Activated CD8-positive, alpha-beta T cell treated with anti-CD3 and anti-CD28 coated beads for 36 hours (primary cell): Measurements from ENCODE around the gene MYO9A. TPM values are rescaled to one million over a fixed set of nuclear protein-coding genes. Genes with fewer than 3 reads are reported as not detected.

Experiments used
- ATAC-seq: fragments of 200-7000 bp; cut with Tn5 transposase; one replicate; pipeline ENCODE4 v1.10.0; 2021; ENCODE audit warnings: mild to moderate bottlenecking, moderate library complexity
- CTCF ChIA-PET: fragments of 350-600 bp; sonication (Branson Sonifier 250); formaldehyde crosslinking; loops from one replicate; lab custom pipeline; 2021; ENCODE audit warnings: antibody characterized with exemption; lab: Charles Lee
- POLR2A ChIA-PET: fragments of 350-600 bp; sonication (Branson Sonifier 250); formaldehyde crosslinking; loops from one replicate; lab custom pipeline; 2021; ENCODE audit warnings: antibody characterized with exemption; lab: Charles Lee
- DNase-seq: peaks from one replicate; pipeline ENCODE4 v3.0.0-alpha.2; 2020
- H3K27ac Mint-ChIP-seq: one replicate; pipeline ENCODE4 v1.8.0; 2021; ENCODE audit warnings: mild to moderate bottlenecking, mixed read lengths
- H3K27me3 Mint-ChIP-seq: one replicate; pipeline ENCODE4 v1.8.0; 2021; ENCODE audit warnings: mixed read lengths
- H3K36me3 Mint-ChIP-seq: one replicate; pipeline ENCODE4 v1.8.0; 2021; ENCODE audit warnings: low read depth, mixed read lengths
- H3K4me1 Mint-ChIP-seq: one replicate; pipeline ENCODE4 v1.8.0; 2021; ENCODE audit warnings: low read depth, mixed read lengths
- H3K4me3 Mint-ChIP-seq: one replicate; pipeline ENCODE4 v1.8.0; 2021; ENCODE audit warnings: mild to moderate bottlenecking, moderate library complexity, mixed read lengths
- H3K9me3 Mint-ChIP-seq: one replicate; pipeline ENCODE4 v1.8.0; 2021; ENCODE audit warnings: mixed read lengths
- intact Hi-C: fragments of 100-400 bp; cut with micrococcal nuclease; formaldehyde crosslinking; loops from one replicate; pipeline ENCODE4 v1.10.0; 2022
- total RNA-seq, 2 experiments: library from RNA; stranded (reverse); gene quantifications; one replicate each; pipeline ENCODE4 v1.2.3, GENCODE V29; 2021
- TF ChIP-seq, protein P1 (sequence below): fragments of 200-600 bp; IDR thresholded peaks from one replicate; pipeline ENCODE4 v1.8.0; 2022; ENCODE audit warnings: antibody characterized with exemption, mild to moderate bottlenecking

The MYO9A gene
- total RNA-seq, 2 experiments from 2014 or later: 16.8 to 18.7 TPM

DNA sequence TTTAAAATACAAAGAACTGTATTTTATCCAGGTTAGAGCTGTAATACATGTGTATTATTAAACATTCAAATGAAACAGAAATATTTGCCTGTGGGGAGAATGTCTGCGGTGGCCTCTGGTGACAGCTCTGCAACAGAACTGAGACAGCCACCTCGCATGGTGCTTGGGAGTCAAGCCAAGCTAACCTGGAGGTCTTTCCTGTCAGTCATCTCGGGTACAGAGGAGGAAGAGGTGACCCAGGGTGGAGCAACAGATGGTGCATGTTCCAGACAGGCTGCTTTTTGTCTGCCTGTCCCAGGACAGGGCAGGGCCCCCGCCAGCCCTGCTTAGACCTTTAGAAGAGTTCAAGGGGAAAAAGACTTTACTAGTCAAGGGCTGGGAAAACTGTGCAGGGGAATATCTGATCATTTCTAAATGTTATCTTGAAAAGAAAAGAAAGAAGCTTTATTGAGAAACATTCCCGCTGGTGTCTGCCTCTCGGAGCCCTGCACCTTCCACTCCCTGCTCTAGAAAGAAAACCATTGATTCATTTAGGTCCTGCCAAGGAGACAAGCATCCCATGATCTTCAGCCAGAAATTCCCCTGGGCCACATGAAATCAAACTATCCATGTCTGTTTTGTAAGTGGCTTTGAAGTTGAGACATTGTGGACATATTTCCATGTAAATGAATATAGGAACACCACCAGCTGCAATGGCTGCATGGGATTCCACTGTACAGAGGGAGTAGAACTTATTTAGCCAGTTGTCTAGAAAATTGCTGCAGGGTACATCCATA is 313.1 kb downstream of the MYO9A start:
- Mint-ChIP-seq H3K36me3 (no peaks in the 10 kb centered on the region), H3K27me3 (peaks cover 17% of the 10 kb centered on the region), H3K4me1 (no peaks in the 10 kb centered on the region), H3K4me3 (no peak overlapping the region), H3K9me3 (no peaks in the 10 kb centered on the region), H3K27ac (no peak overlapping the region)
- intact Hi-C loops: no loop called here
- DNase-seq: no peak
- ChIA-PET CTCF (interaction anchor here (0.7 to 2.8 kb wide), 5 partner anchors 21 to 352 kb away, joined by 3 to 9 read pairs (median 3); no protein-coding TSS in a partner anchor), POLR2A (no interaction called here)
- TF ChIP-seq, protein P1, sequence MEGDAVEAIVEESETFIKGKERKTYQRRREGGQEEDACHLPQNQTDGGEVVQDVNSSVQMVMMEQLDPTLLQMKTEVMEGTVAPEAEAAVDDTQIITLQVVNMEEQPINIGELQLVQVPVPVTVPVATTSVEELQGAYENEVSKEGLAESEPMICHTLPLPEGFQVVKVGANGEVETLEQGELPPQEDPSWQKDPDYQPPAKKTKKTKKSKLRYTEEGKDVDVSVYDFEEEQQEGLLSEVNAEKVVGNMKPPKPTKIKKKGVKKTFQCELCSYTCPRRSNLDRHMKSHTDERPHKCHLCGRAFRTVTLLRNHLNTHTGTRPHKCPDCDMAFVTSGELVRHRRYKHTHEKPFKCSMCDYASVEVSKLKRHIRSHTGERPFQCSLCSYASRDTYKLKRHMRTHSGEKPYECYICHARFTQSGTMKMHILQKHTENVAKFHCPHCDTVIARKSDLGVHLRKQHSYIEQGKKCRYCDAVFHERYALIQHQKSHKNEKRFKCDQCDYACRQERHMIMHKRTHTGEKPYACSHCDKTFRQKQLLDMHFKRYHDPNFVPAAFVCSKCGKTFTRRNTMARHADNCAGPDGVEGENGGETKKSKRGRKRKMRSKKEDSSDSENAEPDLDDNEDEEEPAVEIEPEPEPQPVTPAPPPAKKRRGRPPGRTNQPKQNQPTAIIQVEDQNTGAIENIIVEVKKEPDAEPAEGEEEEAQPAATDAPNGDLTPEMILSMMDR: no peak
- no peak for ATAC-seq

DNA sequence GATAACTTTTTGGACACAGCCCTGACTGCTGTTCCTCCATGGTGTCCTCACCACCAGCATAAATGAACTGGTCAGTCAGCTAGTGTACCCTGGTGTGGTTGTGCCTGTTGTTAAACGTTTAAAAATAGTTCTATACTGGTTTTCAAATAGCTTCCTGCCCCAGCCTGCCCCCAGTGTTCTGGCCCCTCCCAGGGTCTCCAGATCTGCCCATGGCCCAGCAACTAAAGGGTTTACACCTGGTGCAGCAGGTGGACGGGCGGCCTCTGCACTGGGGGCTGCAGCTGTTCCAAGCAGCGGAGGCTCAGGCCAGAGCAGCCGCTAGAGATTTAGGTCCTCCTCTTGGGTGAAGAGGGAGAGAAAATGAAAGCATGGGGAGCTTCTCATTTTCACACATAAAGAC is 313.7 kb downstream of the MYO9A start:
- Mint-ChIP-seq H3K27ac (no peak overlapping the region), H3K27me3 (peaks cover 17% of the 10 kb centered on the region), H3K4me3 (no peak overlapping the region), H3K9me3 (no peaks in the 10 kb centered on the region), H3K36me3 (no peaks in the 10 kb centered on the region), H3K4me1 (no peaks in the 10 kb centered on the region)
- DNase-seq: no peak
- ATAC-seq: no peak
- ChIA-PET CTCF (interaction anchor here (0.7 to 2.8 kb wide), 4 partner anchors 33 to 353 kb away, joined by 3 to 9 read pairs (median 3); no protein-coding TSS in a partner anchor), POLR2A (no interaction called here)
- intact Hi-C loops: no loop called here
- TF ChIP-seq, protein P1: no peak

DNA sequence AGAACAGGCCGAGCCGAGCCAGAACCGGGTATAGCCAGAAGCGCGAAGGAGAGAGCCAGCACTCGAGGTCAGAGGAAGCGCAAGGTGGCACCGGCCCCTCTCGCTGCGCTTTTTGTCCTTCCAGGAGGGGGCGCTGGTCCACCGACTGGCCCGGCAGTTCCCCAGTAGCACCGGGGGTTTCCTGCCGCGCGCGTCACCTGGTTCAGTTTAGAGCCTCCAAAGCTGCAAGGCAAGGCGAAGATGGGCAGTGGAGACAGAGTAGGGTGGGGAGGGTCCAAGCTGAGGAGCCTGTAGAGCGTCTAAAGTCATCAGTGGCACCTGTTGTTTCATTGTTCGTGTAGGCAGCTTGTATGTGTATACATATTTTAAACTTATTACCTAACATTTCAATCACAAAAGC is 315.2 kb downstream of the MYO9A start:
- Mint-ChIP-seq H3K4me3 (no peak overlapping the region), H3K27me3 (peaks cover 18% of the 10 kb centered on the region), H3K9me3 (no peaks in the 10 kb centered on the region), H3K36me3 (no peaks in the 10 kb centered on the region), H3K4me1 (no peaks in the 10 kb centered on the region), H3K27ac (no peak overlapping the region)
- intact Hi-C loops: no loop called here
- CTCF ChIA-PET: interaction anchor here (0.8 to 3.0 kb wide), 10 partner anchors 12 to 360 kb away, joined by 3 to 19 read pairs (median 4); no protein-coding TSS in a partner anchor
- POLR2A ChIA-PET: no interaction called here
- TF ChIP-seq, protein P1: peak; percentile 62
- DNase-seq: peak; percentile 62
- ATAC-seq: peak; percentile 56

DNA sequence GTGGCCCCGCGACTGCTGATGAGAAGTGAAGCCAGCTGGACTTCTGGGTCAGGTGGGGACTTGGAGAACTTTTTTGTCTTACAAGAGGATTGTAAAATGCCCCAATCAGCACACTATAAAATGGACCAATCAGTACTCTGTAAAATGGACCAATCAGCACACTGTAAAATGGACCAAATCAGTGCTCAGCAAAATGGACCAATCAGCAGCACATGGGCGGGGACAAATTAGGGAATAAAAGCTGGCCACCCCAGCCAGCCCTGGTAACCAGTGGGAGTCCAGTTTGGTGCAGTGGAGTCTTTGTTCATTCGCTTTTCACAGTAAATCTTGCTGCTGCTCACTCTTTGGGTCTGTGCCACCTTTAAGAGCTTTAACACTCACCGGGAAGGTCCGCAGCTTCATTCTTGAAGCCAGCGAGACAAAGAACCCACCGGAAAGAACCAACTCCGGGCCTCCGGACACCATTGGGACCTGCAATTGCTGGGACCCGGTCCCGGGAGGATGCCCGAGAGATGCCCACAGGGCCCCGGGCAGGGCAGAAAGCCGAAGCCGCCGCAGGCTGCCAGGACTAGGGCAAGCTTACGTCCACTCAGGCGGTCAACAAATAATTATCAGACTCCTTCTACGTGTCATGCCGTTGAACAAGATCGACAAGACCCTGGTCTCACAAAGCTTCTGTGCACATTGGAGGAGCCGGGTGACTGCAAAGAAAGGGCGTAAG is 315.9 kb downstream of the MYO9A start:
- DNase-seq: no peak
- TF ChIP-seq, protein P1: no peak
- no peak overlapping the region for H3K4me3 Mint-ChIP-seq
- no peaks in the 10 kb centered on the region for H3K9me3 Mint-ChIP-seq
- intact Hi-C loops: no loop called here
- CTCF ChIA-PET: interaction anchor here (0.8 to 3.0 kb wide), 16 partner anchors 11 to 361 kb away, joined by 3 to 19 read pairs (median 4); no protein-coding TSS in a partner anchor
- no peaks in the 10 kb centered on the region for H3K4me1 Mint-ChIP-seq
- H3K27me3 Mint-ChIP-seq: peaks cover 18% of the 10 kb centered on the region
- H3K27ac Mint-ChIP-seq: no peak overlapping the region
- H3K36me3 Mint-ChIP-seq: no peaks in the 10 kb centered on the region
- ATAC-seq: no peak
- POLR2A ChIA-PET: interaction anchor here (0.6 kb wide), 1 partner anchor 61 kb away, joined by 3 read pairs; no protein-coding TSS in a partner anchor
